ENCODE measurements around the gene CCDC51.
"Not testable (repeated sequence)": the region's sequence is repeated elsewhere in the genome, so short reads cannot be mapped to it uniquely, and the experiment has no call there.

The CCDC51 gene

GRCh38 chr3:48439820-48440589, at the start of gene CCDC51, which contains the start of gene TMA7:
Gene CCDC51 (minus strand): TSS chr3:48440119. CDS start chr3:48435128, 4,991 bp downstream.
Gene TMA7 (plus strand): TSS chr3:48440257. CDS start chr3:48440297, 40 bp downstream.
- peak; percentile 95 for DNase-seq

GRCh38 chr3:48486952-48487351, 47.0 kb upstream of the CCDC51 start:
- DNase-seq = no peak

GRCh38 chr3:48482822-48483221, 42.9 kb upstream of the CCDC51 start:
- DNase-seq = not testable (repeated sequence)

GRCh38 chr3:48480891-48481290, 41.0 kb upstream of the CCDC51 start:
- not testable (repeated sequence) for DNase-seq

GRCh38 chr3:48478626-48479555, 39.0 kb upstream of the CCDC51 start:
- DNase-seq = no peak

- DNase-seq = no peak
Measured at GRCh38 chr3:48477959-48478520, 38.1 kb upstream of the CCDC51 start.

GRCh38 chr3:48476426-48477053, 36.6 kb upstream of the CCDC51 start:
- no peak for DNase-seq

- DNase-seq = no peak
Measured at GRCh38 chr3:48475188-48475587, 35.3 kb upstream of the CCDC51 start.

GRCh38 chr3:48474619-48475018, 34.7 kb upstream of the CCDC51 start:
- DNase-seq = no peak

- not testable (repeated sequence) for DNase-seq
Measured at GRCh38 chr3:48474031-48474430, 34.1 kb upstream of the CCDC51 start.

- DNase-seq = no peak
Measured at GRCh38 chr3:48473617-48473952, 33.7 kb upstream of the CCDC51 start.

GRCh38 chr3:48472923-48473616, 33.2 kb upstream of the CCDC51 start:
- DNase-seq = peak; percentile 49

GRCh38 chr3:48472673-48472922, 32.7 kb upstream of the CCDC51 start:
- DNase-seq = no peak

- DNase-seq = no peak
Measured at GRCh38 chr3:48470286-48470685, 30.4 kb upstream of the CCDC51 start.

GRCh38 chr3:48469046-48469915, 29.4 kb upstream of the CCDC51 start:
- DNase-seq = no peak

- no peak for DNase-seq
Measured at GRCh38 chr3:48468329-48468731, 28.4 kb upstream of the CCDC51 start.

GRCh38 chr3:48467473-48468267, 27.8 kb upstream of the CCDC51 start:
- no peak for DNase-seq

GRCh38 chr3:48467110-48467454, 27.2 kb upstream of the CCDC51 start:
- DNase-seq = no peak

- DNase-seq = no peak
Measured at GRCh38 chr3:48466386-48467109, 26.6 kb upstream of the CCDC51 start.
